ENCODE data around the gene ACOX1. TPM values are rescaled to one million over a fixed set of nuclear protein-coding genes. Genes with fewer than 3 reads are reported as not detected.

ACOX1 gene
- total and polyA plus RNA-seq, 2 donors (not counting 1 experiment from before 2014, with no cell fraction given) = 6.6 to 31.2 TPM

- Mint-ChIP-seq H3K27me3 (no peaks in the 10 kb centered on the region), H3K4me3 (no peak overlapping the region), H3K4me1 (no peaks in the 10 kb centered on the region), H3K27ac (no peak overlapping the region), H3K9me3 (ENCODE audit: insufficient read depth) (no peaks in the 10 kb centered on the region)
- 82% methylated on average over 3 of the region's 4 CpGs for WGBS (ENCODE audit: insufficient coverage)
- Histone ChIP-seq H3K27ac (ENCODE audit: low read length in 2 of 2) (no peak overlapping the region), H2AFZ (ENCODE audit: insufficient read depth, low read depth, low read length, poor library complexity, severe bottlenecking) (no peak overlapping the region), H3K9me3 (ENCODE audit: control extremely low read depth in 1 of 3, control insufficient read depth in 2 of 3, insufficient read depth in 1 of 3, low read length in 2 of 3) (no peaks in the 10 kb centered on the region), H4K20me1 (ENCODE audit: control insufficient read depth, insufficient read depth, low read length, poor library complexity, severe bottlenecking) (no peaks in the 10 kb centered on the region), H3K27me3 (replicated peaks in 1 of 4; ENCODE audit: control extremely low read depth in 1 of 4, control insufficient read depth in 3 of 4, insufficient read depth in 4 of 4, low read length in 3 of 4) (no peaks in the 10 kb centered on the region), H3K36me3 (replicated peaks in 1 of 2; ENCODE audit: control extremely low read depth in 1 of 2, control insufficient read depth in 1 of 2, extremely low read depth in 1 of 2, insufficient read depth in 2 of 2, low read length in 1 of 2) (no peaks in the 10 kb centered on the region), H3K79me2 (ENCODE audit: control insufficient read depth, insufficient read depth, low read length) (no peaks in the 10 kb centered on the region), H3K4me1 (ENCODE audit: control insufficient read depth in 2 of 2, insufficient read depth in 2 of 2, low read length in 2 of 2) (no peaks in the 10 kb centered on the region), H3K4me3 (ENCODE audit: control extremely low read depth in 1 of 5, extremely low read depth in 1 of 5, insufficient read depth in 1 of 5, low read depth in 2 of 5, low read length in 4 of 5) (no peak overlapping the region), H3K4me2 (replicated peaks; ENCODE audit: low read depth, low read length, poor library complexity, severe bottlenecking) (no peak overlapping the region), H3K9ac (ENCODE audit: low read length) (no peak overlapping the region)
- intact Hi-C loops (cut with micrococcal nuclease) = no loop called here
- no peak for ATAC-seq (ENCODE audit: low read depth)
- CTCF ChIA-PET = no interaction called here
- POLR2A ChIA-PET = no interaction called here
- no peak for DNase-seq
- no peak for TF ChIP-seq CTCF (IDR thresholded peaks at IDR 0.05)
- TF ChIP-seq EZH2 (IDR thresholded peaks at IDR 0.05; ENCODE audit: borderline replicate concordance, insufficient read depth, low read depth, low read length, poor library complexity, severe bottlenecking) = no peak
Measured at GRCh38 chr17:75931062-75931461, 47.9 kb downstream of the ACOX1 start.

- Mint-ChIP-seq H3K9me3 (ENCODE audit: insufficient read depth) (no peaks in the 10 kb centered on the region), H3K27me3 (no peaks in the 10 kb centered on the region), H3K4me1 (no peaks in the 10 kb centered on the region), H3K4me3 (no peak overlapping the region), H3K27ac (no peak overlapping the region)
- no peak overlapping the region for H3K9ac ChIP-seq (ENCODE audit: low read length)
- no peaks in the 10 kb centered on the region for H3K4me1 ChIP-seq (ENCODE audit: control insufficient read depth in 2 of 2, insufficient read depth in 2 of 2, low read length in 2 of 2)
- H2AFZ ChIP-seq (ENCODE audit: insufficient read depth, low read depth, low read length, poor library complexity, severe bottlenecking) = no peak overlapping the region
- POLR2A ChIA-PET = interaction anchor here (0.6 kb wide), 1 partner anchor 22 kb away, joined by 7 read pairs; no protein-coding TSS in a partner anchor
- TF ChIP-seq EZH2 (IDR thresholded peaks at IDR 0.05; ENCODE audit: borderline replicate concordance, insufficient read depth, low read depth, low read length, poor library complexity, severe bottlenecking) = no peak
- TF ChIP-seq CTCF (IDR thresholded peaks at IDR 0.05) = peak; percentile 25
- 93% methylated on average over 6 of the region's 6 CpGs for WGBS (ENCODE audit: insufficient coverage)
- ATAC-seq (ENCODE audit: low read depth) = no peak
- no peak overlapping the region for H3K4me2 ChIP-seq (replicated peaks; ENCODE audit: low read depth, low read length, poor library complexity, severe bottlenecking)
- no peaks in the 10 kb centered on the region for H4K20me1 ChIP-seq (ENCODE audit: control insufficient read depth, insufficient read depth, low read length, poor library complexity, severe bottlenecking)
- intact Hi-C loops (cut with micrococcal nuclease) = no loop called here
- peak; percentile 31 for DNase-seq
- CTCF ChIA-PET = interaction anchor here (0.8 to 1.7 kb wide), 5 partner anchors 18 to 163 kb away, joined by 3 to 5 read pairs (median 3); partner anchors contain the start of gene GALK1
- H3K9me3 ChIP-seq (ENCODE audit: control extremely low read depth in 1 of 3, control insufficient read depth in 2 of 3, insufficient read depth in 1 of 3, low read length in 2 of 3) = no peaks in the 10 kb centered on the region
- no peaks in the 10 kb centered on the region for H3K79me2 ChIP-seq (ENCODE audit: control insufficient read depth, insufficient read depth, low read length)
- H3K27ac ChIP-seq (ENCODE audit: low read length in 2 of 2) = no peak overlapping the region
- no peaks in the 10 kb centered on the region for H3K27me3 ChIP-seq (replicated peaks in 1 of 4; ENCODE audit: control extremely low read depth in 1 of 4, control insufficient read depth in 3 of 4, insufficient read depth in 4 of 4, low read length in 3 of 4)
- no peak overlapping the region for H3K4me3 ChIP-seq (ENCODE audit: control extremely low read depth in 1 of 5, extremely low read depth in 1 of 5, insufficient read depth in 1 of 5, low read depth in 2 of 5, low read length in 4 of 5)
- H3K36me3 ChIP-seq (replicated peaks in 1 of 2; ENCODE audit: control extremely low read depth in 1 of 2, control insufficient read depth in 1 of 2, extremely low read depth in 1 of 2, insufficient read depth in 2 of 2, low read length in 1 of 2) = no peaks in the 10 kb centered on the region
Measured at GRCh38 chr17:75927286-75927922, 51.6 kb downstream of the ACOX1 start.
